ENCODE results near the gene TOP3B. TPM values are rescaled to one million over a fixed set of nuclear protein-coding genes. Genes with fewer than 3 reads are reported as not detected.

TOP3B gene
- total RNA-seq, 1 donor from 2014 or later: 12.8 TPM

DNA sequence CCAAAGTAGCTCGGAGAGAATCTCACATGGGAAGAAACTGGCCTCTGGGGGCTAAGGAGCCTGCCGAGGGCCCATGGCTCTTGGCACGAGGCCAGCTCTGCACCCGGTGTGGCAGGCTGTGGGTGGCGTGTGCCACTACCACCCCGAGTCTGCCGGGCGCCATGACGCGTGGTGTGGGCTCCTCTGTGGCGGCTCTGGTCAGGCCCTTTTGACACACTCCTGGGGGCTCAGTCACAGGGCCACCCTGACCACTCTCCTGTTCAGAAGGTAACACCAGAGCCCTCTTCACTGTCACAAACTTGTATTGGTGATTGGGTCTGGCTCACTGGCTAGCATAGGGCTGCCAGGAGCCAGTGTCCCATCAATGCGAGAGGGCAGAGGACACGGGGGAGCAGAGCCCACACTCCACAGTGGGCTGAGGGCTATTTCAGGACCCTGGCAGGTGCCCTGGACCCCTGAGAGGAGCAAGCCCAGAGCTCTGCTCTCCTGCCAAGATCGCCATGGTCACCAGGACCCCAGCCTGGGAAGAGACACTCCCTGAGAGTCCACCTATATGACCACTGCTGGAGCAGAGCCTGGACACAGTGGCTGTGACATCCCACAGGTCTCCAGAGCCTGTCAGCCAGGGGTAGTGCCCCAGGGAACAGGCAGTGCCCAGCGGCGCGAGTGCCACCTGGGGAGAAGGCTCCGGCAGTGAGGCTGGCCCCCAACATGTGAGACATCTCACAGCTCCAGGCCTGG is 21.3 kb downstream of the TOP3B start:
- ATAC-seq: peak; percentile 4

DNA sequence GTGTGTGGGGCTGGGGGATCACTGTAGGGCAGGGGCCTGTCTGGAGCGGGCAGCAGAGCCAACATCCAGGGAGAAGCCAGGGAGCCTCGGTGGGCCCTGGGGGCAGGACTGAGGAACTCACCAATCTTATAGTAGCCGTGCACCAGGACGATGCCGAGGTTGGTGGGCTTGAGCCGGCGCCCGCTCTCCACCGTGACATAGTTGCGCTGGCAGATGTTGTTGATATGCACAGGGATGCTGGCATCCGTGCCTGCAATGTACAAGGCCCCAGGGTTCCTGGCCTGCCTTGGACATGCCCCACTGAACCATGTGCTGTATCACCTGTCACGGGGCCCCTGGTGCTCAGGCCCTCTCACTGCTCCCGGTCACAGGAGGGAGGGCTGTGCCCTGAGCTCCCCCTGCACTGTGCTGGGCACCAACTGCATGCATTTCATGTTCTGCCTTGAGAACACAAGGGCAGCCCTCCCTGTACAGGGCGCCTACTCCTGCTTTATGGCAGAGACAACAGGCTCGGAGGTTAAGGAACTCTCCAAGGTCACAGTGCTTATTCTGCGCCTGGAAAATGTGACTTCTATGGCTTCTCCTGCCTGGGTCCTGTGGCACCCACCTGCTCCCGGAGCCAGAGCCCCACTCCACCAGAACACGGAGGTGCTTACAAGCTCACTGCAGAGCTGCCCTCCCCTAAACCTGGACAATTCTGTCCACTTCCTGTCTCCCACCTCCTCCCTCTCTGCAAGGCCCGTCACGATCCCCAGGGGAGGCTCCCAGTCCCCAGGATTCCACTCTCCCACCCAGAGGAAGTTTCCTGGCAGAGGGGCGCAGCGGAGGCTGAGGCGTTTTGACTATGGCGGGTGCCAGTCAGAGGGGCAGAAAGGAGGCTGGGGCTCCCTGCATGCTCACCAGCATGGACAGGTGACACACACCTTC is 22.1 kb downstream of the TOP3B start:
- no peak for ATAC-seq

DNA sequence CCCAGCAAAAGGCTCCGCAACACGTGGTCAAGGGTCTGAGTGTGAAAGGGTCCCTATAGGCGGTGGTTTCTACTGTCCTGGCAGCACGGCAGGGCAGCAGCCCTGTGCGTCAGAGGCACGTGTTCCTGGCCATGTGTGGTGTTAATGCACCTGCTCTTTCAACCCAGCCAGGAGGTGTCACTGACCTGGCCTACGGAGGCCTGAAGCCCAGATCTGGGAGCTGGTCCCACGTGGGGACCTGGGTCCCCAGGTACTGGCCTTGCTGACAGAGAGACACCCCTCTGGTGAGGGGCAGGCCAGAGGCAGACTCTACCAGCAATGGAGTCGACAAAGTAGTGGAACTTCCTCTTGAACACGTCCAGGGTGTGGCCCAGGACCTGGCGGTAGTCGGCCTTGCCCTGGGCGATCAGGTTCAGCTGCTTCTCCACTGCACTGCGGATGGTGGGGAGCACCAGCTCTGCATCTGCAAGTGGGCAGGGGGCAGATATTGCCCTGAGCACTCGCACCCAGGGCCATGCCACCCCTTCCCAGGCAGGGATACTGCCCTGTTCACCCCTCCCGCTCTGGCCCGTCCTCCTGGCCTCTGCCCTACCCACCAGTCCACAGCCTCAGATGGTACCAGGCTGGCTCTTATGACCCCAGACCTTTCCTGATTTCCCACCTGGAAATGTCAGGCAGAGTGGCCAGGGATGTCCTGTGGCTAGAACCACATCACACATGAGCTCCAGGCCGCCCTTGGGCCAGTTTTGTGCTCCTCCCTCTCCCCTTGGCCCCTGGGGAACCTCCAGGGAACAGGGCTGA is 23.1 kb downstream of the TOP3B start:
- peak; percentile 36 for ATAC-seq

DNA sequence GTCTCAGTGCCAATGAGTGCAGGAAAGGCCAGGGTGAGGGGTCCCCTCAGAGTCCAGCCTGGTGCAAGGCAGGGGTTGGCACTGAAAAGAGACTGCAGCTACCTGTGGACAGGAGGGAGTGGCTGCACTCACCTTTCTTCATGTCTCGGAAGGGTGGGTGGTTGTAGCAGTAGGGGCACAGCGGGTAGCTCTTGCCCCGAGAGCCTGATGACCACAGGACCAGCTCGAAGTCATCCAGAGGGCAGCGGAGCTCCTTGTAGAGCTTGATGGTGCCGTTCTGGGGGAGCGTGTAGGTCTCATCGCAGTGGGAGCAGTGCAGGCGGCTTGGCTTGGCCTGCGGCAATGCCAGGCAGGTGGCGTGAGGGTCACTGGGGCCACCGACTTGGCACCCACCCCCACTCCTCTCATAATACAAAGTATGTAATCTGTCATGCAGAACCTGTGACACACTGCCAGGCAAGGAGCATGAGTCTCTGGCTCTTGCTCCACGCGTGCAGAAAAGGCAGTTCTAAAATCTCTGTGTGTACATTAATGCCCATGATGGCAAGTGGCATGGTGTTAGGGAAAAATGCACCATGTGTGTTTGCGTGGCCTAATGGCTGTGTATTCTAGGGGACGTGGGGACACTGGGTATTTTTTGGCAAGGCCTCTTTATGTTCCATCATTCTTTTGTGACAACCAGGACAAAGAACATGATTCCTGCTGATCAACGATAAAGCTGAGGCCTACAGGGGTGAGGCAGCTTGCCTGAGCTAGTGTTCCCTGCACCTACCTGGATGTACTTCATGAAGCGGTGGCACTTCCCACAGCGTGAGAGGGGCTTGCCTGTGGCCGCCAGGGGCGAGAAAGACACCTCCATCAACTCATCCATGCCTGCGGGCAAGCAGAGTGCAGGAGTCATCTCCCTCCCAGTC is 24.0 kb downstream of the TOP3B start:
- ATAC-seq: no peak

DNA sequence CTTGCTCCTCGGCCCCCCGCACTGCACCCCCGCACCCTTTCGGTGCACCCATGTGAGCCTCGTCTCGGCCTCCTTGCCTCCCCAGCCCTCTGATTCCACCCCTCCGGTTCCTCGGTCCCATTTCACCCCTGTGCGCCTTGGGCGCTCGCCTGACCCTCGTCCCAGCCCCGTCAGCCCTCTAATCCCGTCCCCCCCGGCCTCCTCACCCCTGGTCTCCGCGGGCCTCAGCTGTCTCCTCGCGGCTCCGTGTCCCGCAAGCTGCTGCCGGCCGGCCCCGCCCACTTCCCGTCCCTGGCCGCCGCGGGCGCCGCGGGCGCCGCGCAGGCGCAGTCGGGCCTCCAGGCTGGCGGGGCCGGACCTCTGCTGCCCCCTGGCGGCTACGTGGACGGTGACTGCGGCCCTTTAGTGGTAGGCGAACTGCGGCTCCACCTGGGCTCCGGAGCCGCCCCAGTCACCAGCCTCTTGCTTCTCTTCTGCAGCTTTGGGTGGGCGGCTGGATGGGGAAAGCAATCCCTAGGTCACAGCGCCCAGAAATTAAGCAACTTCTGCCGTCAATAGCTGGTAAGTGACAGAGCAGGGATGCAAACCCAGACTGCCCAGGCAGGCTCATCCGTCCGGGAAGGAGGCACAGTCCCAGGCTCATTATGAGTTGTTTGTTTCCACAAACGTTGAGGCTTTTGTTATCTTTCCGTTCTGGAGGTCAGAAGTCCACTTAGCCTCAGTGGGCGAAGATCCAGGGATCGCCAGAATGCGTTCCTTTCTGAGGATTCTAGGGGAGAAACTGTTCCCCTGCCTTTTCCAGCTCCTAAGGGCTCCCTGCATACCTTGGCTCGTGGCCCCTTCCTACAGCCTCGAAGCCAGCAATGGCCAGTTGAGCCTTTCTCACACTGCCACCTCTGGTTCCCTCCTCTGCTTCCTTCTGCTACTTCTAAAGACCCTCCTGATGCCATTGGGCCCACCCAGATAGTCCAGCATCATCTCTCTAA is 29.7 kb downstream of the TOP3B start, which contains the start of gene PPM1F:
TSS of gene PPM1F (minus strand) at position 263 of the 986 bp plus-strand sequence. CDS start 6,800 bp downstream, outside the sequence.
- ATAC-seq: peak; percentile 85

DNA sequence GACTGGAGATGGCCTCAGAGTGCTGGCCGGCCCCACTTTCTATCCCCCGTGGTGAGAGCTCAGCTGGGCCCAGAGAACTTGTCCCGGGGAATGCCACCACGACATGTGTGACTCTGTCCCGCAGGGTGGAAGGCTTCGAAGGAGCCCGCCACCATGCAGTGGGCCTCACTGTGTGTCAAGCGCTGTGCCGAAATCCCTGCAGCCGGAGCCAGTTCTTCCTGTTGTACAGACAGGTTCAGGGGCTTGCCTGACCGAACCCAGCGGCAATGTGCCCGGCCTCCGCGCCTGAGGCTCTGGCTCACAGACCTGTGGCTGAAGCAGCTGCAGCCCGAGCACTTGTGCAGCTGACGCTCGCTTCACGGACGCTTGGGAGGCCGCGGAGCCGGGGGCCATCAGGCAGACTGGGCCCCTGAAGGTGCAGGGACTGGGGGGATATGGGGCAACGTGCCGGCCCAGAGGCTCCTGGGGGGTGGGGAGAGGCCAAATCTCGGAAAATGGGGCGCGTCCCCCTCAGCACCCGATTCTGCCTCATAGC is 30.6 kb downstream of the TOP3B start:
- peak; percentile 76 for ATAC-seq

DNA sequence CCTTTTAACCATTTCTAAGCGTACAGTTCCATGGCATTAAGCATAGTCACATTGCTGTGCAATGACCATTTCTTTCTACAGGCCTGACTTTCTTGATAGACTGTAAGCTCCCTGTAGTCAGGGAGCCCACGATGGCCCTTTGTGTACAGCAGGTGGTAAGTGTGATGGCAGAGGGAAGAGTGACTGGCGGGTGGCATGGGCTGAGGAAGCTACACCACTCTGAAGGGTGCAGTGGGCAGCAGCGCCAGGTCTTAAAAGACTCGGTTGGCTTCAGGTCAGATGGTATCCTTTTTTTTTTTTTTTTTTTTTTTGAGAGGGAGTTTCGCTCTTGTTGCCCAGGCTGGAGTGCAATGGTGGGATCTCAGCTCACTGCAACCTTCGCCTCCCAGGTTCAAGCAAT is 31.5 kb downstream of the TOP3B start:
- ATAC-seq: no peak

DNA sequence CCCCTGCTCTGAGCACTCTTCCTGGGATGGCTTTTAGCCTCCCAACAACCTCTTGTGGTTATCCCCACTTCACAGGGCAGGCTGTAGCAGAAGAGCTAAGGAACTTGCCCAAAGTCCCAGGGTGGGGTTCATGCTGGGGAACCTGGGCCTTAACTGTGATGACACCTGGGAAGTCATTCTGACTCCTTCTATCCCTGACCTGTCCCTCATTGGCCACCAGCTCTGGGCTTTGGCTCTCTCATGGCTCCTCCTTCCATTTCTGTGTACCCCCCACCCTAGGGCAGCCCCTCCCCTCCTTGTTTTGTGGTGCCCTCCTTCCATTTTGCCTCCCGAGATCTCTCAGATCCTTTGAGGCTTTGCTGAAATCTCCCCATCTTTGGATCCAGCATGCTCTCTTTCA is 32.6 kb downstream of the TOP3B start:
- no peak for ATAC-seq

DNA sequence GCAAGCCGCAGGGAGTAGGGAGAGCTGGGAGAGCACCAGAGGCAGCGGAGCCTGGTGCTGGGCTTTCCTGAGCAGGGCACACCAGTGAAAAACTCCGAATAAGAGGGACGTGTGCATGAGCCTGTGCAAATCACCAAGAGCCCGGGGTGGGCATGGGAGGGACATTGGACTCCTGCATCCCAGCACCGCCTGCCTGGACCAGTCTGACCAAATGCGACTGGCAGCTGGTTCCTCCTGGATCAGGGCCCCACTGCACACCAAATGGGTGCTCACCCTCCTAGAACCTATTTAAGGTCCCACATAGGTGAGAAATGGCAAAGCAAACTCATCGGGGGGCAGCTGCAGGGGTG is 33.0 kb downstream of the TOP3B start:
- ATAC-seq: no peak

DNA sequence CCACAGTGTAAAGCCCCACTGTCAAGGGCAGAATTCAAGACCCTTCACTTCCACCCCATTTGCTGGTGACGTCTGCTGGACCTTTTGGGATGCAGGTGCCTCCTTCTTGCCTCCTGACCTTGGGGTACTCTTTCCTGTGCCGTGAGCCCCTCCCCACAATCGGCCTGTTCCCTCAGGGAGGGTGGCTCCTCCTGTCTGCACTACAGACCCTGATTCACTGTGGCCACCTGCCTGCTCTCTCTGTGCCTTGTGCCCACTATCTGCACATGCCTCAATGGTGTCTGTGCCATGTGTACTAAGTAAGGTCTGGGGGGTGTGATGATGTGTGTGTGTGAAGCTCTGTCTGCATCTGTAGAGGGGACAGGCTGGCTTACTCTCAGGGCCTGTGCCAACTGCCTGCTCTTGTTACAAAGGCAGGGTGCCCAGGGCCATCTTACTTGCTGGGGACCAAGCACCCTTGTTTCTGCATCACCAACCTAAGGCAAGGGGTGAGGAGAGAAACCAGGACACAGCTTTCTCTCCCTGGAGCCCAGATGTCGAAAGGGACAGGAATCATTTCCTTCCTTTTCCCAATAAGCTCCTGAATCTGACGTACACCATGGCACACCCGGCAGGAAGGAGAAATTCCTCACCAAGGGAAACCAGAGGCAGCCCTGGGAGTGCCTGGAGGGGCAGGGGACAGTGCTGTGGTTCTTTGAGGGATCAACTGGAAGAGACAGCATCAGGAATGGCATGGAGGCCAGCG is 33.6 kb downstream of the TOP3B start:
- ATAC-seq: no peak

DNA sequence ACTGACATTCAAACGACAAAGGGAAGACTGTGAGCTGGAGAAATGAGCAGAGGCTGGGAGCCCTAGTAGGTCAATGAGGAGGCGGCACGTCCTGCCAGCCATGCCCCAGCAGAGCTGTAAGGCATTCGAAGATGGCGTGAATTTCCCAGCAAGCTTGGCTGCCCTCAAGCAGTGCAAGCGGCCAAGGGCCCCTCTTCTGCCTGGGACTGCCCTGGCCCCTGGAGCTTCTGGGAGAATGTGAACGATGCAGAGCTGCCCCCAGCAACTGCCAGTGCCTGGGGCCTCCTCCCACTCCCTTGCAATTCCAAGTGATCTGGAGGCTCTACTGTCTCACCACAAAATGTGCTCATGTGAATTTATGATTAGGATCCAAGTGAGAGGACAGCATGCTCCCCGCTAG is 34.2 kb downstream of the TOP3B start:
- no peak for ATAC-seq

DNA sequence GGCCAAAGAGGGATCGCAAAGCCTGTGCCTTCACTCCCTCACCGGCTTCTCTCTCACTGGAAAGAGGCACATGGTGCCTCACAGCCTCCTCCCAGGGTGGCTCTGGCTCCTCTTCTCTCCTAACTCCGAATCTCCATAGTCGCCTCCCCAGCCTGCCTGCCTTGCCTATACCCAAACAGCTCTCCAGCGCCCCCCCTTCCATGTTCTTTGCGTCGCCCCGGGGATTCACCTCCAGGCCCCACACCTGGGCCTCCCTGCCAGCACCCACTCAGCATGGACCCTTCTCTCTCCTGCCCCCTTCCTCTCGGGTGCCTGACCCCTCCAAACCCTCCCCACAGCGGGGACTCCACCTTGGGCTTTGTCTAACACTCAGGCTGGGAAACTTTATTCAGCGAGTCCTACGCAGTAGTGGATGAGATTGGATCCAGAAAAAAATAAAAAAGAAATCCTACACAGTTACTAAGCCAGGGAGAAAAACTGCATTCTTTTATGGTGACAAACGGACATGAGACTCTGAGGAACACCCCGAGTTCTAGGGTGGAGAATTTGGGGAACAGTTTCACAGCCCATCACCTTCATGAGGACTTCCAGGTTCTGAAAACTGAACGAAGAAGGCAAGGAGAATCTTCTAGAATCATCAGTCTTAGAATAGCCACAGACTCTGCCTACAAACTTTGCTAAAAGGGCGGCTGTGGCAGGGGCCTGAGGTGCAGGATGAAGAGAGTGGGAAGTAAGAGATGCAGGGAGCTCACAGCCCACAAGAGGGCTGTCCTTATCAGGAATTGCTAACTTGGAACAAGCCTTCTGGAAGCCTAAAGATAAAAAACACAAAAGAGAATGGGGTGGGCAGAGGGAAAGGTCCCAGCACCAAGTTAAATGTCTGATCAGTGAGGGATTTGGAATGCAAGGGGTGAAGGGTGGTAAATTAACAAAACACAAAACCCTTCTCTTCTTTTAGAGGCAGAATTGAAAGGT is 35.3 kb downstream of the TOP3B start:
- no peak for ATAC-seq

DNA sequence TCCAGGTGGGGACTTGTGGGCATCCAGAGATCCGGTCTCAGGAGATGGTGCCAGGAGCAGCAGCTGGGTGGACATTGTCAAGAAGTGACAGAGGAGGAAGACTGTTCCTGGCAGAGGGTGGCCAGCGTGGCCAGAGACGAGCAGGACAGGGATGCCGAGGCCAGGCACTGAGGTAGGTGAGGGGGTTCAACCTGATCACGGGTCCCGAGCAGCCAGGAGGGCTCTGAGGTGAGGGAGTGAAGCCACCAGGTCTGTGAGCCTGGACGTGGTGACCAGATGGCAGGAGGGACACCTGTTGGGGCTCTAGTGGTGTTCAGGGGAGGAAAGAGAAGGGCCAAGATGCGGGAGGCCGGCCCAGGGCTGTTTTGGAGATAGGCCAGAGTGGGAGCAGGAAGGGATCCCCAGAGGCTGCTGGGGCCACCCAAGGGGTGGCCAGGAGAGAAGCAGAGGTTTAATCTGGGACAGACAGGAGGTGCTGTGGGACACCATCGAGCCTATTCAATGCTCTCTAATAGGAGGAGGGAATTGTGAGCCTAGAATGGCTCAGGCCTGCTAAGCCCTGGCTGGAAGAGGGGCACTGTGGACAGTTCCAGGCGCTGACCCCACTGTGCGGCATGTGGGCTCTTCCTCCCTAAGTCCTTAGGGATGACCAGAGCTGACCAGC is 36.2 kb downstream of the TOP3B start:
- ATAC-seq: no peak

DNA sequence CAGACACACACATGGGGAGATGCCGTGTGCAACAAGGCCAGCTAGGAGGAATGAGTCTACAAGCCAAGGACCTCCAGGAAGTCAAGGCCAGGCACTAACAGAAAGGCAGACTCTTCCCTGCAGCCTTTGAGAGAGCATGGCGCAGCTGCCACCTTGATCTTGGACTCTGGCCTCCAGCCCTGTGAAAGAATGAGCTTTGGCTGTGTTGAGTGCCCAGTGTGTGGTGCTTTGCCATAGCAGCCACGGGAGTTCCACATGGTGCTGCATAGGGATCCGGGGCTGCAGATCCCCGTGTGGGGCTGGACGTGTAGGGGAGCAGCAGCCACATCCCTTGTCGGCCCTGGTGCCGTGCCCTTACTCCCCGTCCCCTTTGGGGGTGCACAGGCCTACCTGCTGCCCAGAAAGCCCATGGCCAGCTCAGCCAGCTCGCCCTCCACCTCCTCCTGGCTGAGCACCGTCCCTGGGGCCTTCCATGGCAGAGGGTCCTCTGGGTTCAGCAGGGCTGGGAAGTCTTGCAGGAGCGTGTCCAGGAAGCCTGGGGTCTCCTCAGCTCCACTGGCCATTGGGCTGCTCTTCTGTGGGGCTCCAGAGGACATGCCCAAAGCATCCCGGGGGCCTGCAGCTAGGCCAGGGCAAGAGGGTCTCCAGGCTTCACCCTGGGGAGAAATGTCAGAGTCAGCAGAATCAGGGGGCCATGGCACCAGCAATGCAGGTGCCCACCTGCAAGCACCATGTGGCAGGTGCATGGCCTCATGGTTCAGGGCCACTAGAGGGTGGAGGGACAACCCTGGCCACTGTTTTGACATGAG is 36.9 kb downstream of the TOP3B start:
- no peak for ATAC-seq

DNA sequence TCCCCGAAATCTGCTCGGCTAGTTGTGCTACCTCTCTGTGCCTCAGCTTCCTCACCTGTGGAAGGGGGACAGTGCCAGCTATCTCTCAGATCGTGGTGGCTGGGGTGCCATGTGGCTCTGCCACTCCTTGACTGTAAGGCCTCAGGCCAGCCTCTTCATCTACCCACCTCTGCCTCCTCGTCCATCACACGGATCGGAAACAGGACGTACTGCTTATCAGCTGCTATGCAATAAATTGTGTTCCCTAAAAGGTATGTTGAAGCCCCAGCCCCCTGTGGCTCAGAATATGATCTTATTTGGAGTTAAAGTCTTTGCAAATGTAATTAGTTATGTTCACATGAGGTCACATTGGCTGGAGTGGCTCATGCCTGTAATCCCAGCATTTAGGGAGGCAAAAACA is 37.7 kb downstream of the TOP3B start:
- ATAC-seq: no peak

DNA sequence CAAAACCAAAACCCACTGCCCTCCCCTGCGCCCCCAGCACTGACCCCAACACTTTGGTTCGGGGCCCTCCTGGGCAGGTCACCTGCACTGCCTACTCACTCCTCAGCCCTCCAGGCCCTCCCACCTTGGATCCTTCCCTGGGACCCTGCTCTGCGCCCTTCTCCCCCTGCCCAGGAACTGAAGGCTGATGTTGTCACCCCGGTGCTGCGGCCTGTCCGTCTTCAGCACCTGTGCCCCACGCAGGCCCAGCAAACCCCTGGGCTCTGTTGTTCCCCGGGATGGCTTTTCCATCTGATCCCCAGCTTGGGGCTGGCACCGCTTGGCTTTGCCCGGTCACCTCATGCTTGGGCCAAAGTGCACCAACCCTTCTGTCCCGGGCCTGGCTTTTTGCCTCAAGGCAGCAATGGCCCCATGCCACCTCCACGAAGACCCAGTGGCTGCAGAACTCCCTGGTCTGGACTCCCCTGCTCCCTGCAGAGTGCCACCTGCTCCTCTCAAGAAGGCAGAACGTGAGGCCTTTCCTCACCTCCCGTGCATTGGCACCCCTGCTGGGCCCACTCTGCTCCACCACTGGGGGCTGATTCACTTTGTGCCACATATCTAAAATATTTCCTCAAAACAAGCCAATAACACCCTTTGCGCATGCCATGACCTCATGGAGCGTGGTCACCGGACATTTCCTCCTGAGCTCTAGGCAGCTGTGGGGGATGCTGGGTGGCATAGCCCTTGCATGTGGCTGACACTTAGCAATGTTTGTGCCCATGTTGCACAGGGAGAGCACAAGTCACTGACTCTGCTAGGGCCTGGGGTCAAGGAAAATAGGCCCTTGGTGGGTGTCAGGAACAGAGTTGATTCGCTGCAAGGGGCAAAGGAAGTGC is 38.8 kb downstream of the TOP3B start:
- no peak for ATAC-seq

Measured in esophagus mucosa (tissue), 1 donor.